Measurements from ENCODE around the gene PRUNE1.

Gene PRUNE1

DNA sequence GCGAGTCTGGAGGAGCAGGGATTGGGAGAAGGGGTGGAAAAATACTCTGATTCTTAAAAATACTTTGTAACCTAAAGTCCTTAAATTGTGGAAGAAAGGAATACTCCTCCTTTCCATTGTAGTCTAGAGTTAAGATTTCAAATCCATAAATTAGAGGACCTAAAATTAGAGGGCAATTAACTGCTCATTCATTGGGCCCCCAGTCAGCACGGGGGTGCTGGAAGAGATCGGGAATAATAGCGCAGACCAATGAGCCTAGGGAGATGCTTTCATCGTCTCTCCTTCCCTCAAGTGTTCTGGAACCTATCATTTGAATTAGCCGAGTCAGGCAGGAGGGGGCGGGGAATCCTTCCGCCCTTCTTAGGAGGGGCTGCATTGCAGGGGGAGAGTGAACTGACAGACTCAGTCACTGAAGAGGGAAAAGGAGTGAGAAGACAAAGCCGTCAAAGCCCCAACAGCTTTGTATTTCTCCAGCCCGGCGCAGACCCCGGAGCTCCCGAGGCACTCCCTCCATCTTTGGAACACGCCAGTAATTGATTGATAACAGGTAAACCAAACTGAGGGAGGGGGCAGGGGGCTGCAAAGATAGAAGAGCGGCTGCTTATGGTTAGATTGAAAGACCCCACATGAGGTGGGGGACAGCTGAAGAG is 51.9 kb downstream of the PRUNE1 start, which contains the start of gene MLLT11:
TSS of gene MLLT11 (plus strand) at position 391 of the 650 bp plus-strand sequence. CDS start 6,828 bp downstream, outside the sequence.
- H3K36me3 ChIP-seq (ENCODE audit: insufficient read depth, low read length), result peaks cover 7% of the 10 kb centered on the region; the same call in 1 of the 2 replicates
- peaks cover 99% of the 10 kb centered on the region for H3K79me2 ChIP-seq (ENCODE audit: insufficient read depth, low read length)
- H3K9me3 ChIP-seq (ENCODE audit: insufficient read depth, low read depth, low read length), result no peaks in the 10 kb centered on the region
- peaks cover 39% of the 10 kb centered on the region for H4K20me1 ChIP-seq (ENCODE audit: insufficient read depth, low read length, poor library complexity, severe bottlenecking)
- no peaks in the 10 kb centered on the region for H3K27me3 ChIP-seq (ENCODE audit: insufficient read depth, low read length, poor library complexity, severe bottlenecking)
- H2AFZ ChIP-seq (ENCODE audit: low read length), result peak within 1 kb of the TSS; percentile 92
- peak within 1 kb of the TSS; percentile 79 for H3K4me3 ChIP-seq (ENCODE audit: low read length, poor library complexity, severe bottlenecking)
- H3F3A ChIP-seq (ENCODE audit: low read depth), result no peaks in the 10 kb centered on the region
- peak within 1 kb of the TSS; percentile 99 for H3K4me2 ChIP-seq (ENCODE audit: low read depth, low read length, poor library complexity, severe bottlenecking)
- peak within 1 kb of the TSS; percentile 90 for H3K9ac ChIP-seq (ENCODE audit: low read depth, low read length, poor library complexity, severe bottlenecking)
- TF ChIP-seq CTCF (conservative IDR thresholded peaks at IDR 0.05; ENCODE audit: low read length) (peak; percentile 43; the same call in 1 of the 2 replicates), EZH2phosphoT487 (IDR thresholded peaks at IDR 0.05; ENCODE audit: borderline replicate concordance) (no peak)
- H3K9me2 ChIP-seq (replicated peaks; ENCODE audit: low read depth, low read length), result no peaks in the 10 kb centered on the region
- peaks cover 65% of the 10 kb centered on the region for H3K4me1 ChIP-seq (ENCODE audit: insufficient read depth, low read length, poor library complexity, severe bottlenecking)

DNA sequence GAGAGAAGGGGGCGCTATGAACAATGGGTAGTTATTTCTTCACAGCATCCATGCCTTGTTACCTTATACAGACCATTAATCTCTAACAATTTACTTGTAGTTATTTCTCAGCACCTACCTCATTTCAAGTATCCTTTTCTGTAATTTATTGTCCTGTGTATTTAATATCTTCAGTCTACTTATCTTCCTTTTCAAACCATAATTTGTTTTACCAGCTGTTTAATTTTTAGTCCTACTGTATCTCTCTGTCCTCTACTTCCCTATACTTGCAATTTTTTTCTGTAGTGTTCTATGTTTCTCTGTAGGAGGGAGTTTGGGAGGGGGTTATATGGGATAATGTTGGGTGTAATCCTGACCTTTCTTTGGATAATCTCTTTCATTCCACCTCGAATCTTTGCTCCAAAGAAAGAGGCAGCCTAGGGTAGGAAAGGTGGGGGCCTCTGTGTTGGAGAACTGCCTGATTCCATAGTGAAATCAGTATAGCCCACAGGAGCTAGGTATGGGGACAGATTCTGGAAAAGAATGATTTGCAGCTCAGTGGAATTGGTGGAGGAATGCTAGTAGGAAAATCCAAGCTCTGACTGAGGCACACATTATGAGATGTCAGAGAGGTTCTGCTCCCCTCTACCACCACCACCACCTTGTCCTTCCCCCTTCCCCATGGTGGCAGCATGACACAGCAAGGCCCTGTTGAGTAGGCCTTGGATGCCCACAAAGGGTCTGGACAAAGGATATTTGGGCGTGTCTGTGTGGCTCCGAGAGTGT is 52.6 kb downstream of the PRUNE1 start:
- Histone ChIP-seq H3K4me2 (ENCODE audit: low read depth, low read length, poor library complexity, severe bottlenecking) (peak overlapping the region; percentile 93), H3K4me3 (ENCODE audit: low read length, poor library complexity, severe bottlenecking) (peak overlapping the region; percentile 79), H3K36me3 (ENCODE audit: insufficient read depth, low read length) (no peaks in the 10 kb centered on the region; the same call in 1 of the 2 replicates), H3K9me3 (ENCODE audit: insufficient read depth, low read depth, low read length) (no peaks in the 10 kb centered on the region), H4K20me1 (ENCODE audit: insufficient read depth, low read length, poor library complexity, severe bottlenecking) (peaks cover 38% of the 10 kb centered on the region), H3K79me2 (ENCODE audit: insufficient read depth, low read length) (peaks cover 99% of the 10 kb centered on the region), H2AFZ (ENCODE audit: low read length) (peak overlapping the region; percentile 92), H3K4me1 (ENCODE audit: insufficient read depth, low read length, poor library complexity, severe bottlenecking) (peaks cover 66% of the 10 kb centered on the region), H3K9me2 (replicated peaks; ENCODE audit: low read depth, low read length) (no peaks in the 10 kb centered on the region), H3K27me3 (ENCODE audit: insufficient read depth, low read length, poor library complexity, severe bottlenecking) (no peaks in the 10 kb centered on the region), H3F3A (ENCODE audit: low read depth) (no peaks in the 10 kb centered on the region), H3K9ac (ENCODE audit: low read depth, low read length, poor library complexity, severe bottlenecking) (peak overlapping the region; percentile 90)
- TF ChIP-seq CTCF (conservative IDR thresholded peaks at IDR 0.05; ENCODE audit: low read length), result no peak; the same call in 1 of the 2 replicates
- no peak for TF ChIP-seq EZH2phosphoT487 (IDR thresholded peaks at IDR 0.05; ENCODE audit: borderline replicate concordance)

DNA sequence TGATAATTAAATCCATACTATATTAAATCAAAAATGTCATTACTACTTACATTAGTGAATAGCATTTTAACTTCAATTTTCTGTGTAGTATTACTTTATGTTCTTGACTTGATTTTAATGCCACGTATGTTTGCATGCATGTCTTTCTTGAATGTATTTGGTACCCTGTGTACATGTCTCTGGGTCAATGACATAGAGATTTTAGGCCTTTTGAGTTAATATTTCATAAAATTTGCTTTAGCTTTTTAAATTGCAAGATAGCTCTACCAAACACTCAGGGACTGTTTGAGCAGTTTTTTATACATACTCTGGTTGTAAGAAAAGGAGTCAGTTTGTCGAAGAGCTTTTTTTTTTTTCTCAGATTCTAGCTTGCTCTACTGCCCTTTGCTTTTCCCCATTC is 53.5 kb downstream of the PRUNE1 start:
- Histone ChIP-seq H3K27me3 (ENCODE audit: insufficient read depth, low read length, poor library complexity, severe bottlenecking) (no peaks in the 10 kb centered on the region), H3K9ac (ENCODE audit: low read depth, low read length, poor library complexity, severe bottlenecking) (peak overlapping the region; percentile 90), H3K4me1 (ENCODE audit: insufficient read depth, low read length, poor library complexity, severe bottlenecking) (peaks cover 58% of the 10 kb centered on the region), H3F3A (ENCODE audit: low read depth) (no peaks in the 10 kb centered on the region), H3K36me3 (ENCODE audit: insufficient read depth, low read length) (no peaks in the 10 kb centered on the region; the same call in 1 of the 2 replicates), H4K20me1 (ENCODE audit: insufficient read depth, low read length, poor library complexity, severe bottlenecking) (peaks cover 30% of the 10 kb centered on the region), H3K4me2 (ENCODE audit: low read depth, low read length, poor library complexity, severe bottlenecking) (peak overlapping the region; percentile 93), H3K4me3 (ENCODE audit: low read length, poor library complexity, severe bottlenecking) (peak overlapping the region; percentile 79), H3K9me3 (ENCODE audit: insufficient read depth, low read depth, low read length) (no peaks in the 10 kb centered on the region), H3K79me2 (ENCODE audit: insufficient read depth, low read length) (peaks cover 99% of the 10 kb centered on the region), H2AFZ (ENCODE audit: low read length) (no peak overlapping the region), H3K9me2 (replicated peaks; ENCODE audit: low read depth, low read length) (no peaks in the 10 kb centered on the region)
- TF ChIP-seq EZH2phosphoT487 (IDR thresholded peaks at IDR 0.05; ENCODE audit: borderline replicate concordance) (no peak), CTCF (conservative IDR thresholded peaks at IDR 0.05; ENCODE audit: low read length) (no peak)
